ENCODE measurements around the gene NOS3. TPM values are rescaled to one million over a fixed set of nuclear protein-coding genes. Genes with fewer than 3 reads are reported as not detected.
A peak's percentile ranks its signal among the peaks of the same experiment; 100 is the strongest.

NOS3 gene
- total and polyA plus RNA-seq, 4 experiments from 2014 or later: 4.0 to 14.9 (median 5.6) TPM

GRCh38 chr7:150981644-150982043, 9.2 kb upstream of the NOS3 start:
- peaks cover 16% of the 10 kb centered on the region for H3K27me3 ChIP-seq (ENCODE audit: insufficient read depth, low read length)
- Mint-ChIP-seq H3K36me3 (peaks cover 0 to 4% of the 10 kb centered on the region in 2 donors), H3K27ac (peak overlapping the region in 2 of 7 donors; percentile 19), H3K9me3 (peaks cover 0 to 4% (median 0%) of the 10 kb centered on the region in 8 donors), H3K4me1 (peaks cover 14 to 32% (median 21%) of the 10 kb centered on the region in 4 donors), H3K27me3 (peaks cover 17 to 19% of the 10 kb centered on the region in 2 donors), H3K4me3 (no peak overlapping the region)
- peak in 1 of 5 donors; percentile 4 for DNase-seq
- H3K27ac ChIP-seq (ENCODE audit: low read depth, low read length): no peak overlapping the region
- POLR2A ChIA-PET (ENCODE audit: partially characterized antibody): no interaction called here
- H3K9me3 ChIP-seq (ENCODE audit: control insufficient read depth in 1 of 2, low read length in 2 of 2): no peaks in the 10 kb centered on the region
- CTCF ChIA-PET (ENCODE audit: partially characterized antibody): interaction anchor here (4.2 kb wide), 1 partner anchor 18 kb away, joined by 21 read pairs; no protein-coding TSS in a partner anchor
- intact Hi-C loops (cut with micrococcal nuclease): no loop called here
- H3K4me3 ChIP-seq (ENCODE audit: low read length in 2 of 2): no peak overlapping the region
- peaks cover 28% of the 10 kb centered on the region for H3K4me1 ChIP-seq (ENCODE audit: insufficient read depth, low read length)
- H3K36me3 ChIP-seq (ENCODE audit: insufficient read depth, low read length): no peaks in the 10 kb centered on the region

- H3K27ac Mint-ChIP-seq: no peak overlapping the region
- H3K4me1 Mint-ChIP-seq: peaks cover 10 to 25% (median 14%) of the 10 kb centered on the region in 4 donors
- peak in 1 of 5 donors; percentile 5 for DNase-seq
- ChIA-PET POLR2A (ENCODE audit: partially characterized antibody) (no interaction called here), CTCF (ENCODE audit: partially characterized antibody) (interaction anchor here (1.3 to 5.7 kb wide), 3 partner anchors 19 to 36 kb away, joined by 4 to 73 read pairs (median 21); no protein-coding TSS in a partner anchor)
- Histone ChIP-seq H3K27me3 (ENCODE audit: insufficient read depth, low read length) (peaks cover 9% of the 10 kb centered on the region), H3K9me3 (ENCODE audit: control insufficient read depth in 1 of 2, low read length in 2 of 2) (no peaks in the 10 kb centered on the region), H3K36me3 (ENCODE audit: insufficient read depth, low read length) (no peaks in the 10 kb centered on the region), H3K27ac (ENCODE audit: low read depth, low read length) (no peak overlapping the region), H3K4me3 (ENCODE audit: low read length in 2 of 2) (no peak overlapping the region), H3K4me1 (ENCODE audit: insufficient read depth, low read length) (peaks cover 24% of the 10 kb centered on the region)
- H3K9me3 Mint-ChIP-seq: peaks cover 0 to 4% (median 0%) of the 10 kb centered on the region in 8 donors
- intact Hi-C loops (cut with micrococcal nuclease): no loop called here
- no peak overlapping the region for H3K4me3 Mint-ChIP-seq
- H3K27me3 Mint-ChIP-seq: peaks cover 12 to 13% of the 10 kb centered on the region in 2 donors
- H3K36me3 Mint-ChIP-seq: peaks cover 0 to 4% of the 10 kb centered on the region in 2 donors
Observed at GRCh38 chr7:150982351-150982750, 8.5 kb upstream of the NOS3 start.

GRCh38 chr7:150983893-150984368, 6.9 kb upstream of the NOS3 start:
- peaks cover 7 to 11% of the 10 kb centered on the region in 2 donors for H3K27me3 Mint-ChIP-seq
- Histone ChIP-seq H3K4me3 (ENCODE audit: low read length in 2 of 2) (no peak overlapping the region), H3K27ac (ENCODE audit: low read depth, low read length) (no peak overlapping the region), H3K36me3 (ENCODE audit: insufficient read depth, low read length) (no peaks in the 10 kb centered on the region), H3K9me3 (ENCODE audit: control insufficient read depth in 1 of 2, low read length in 2 of 2) (no peaks in the 10 kb centered on the region), H3K27me3 (ENCODE audit: insufficient read depth, low read length) (peaks cover 7% of the 10 kb centered on the region), H3K4me1 (ENCODE audit: insufficient read depth, low read length) (peaks cover 31% of the 10 kb centered on the region)
- ChIA-PET CTCF (ENCODE audit: partially characterized antibody) (interaction anchor here (0.8 to 5.7 kb wide), 16 partner anchors 9 to 127 kb away, joined by 3 to 86 read pairs (median 8); partner anchors contain the start of gene ABCB8), POLR2A (ENCODE audit: partially characterized antibody) (interaction anchor here (0.8 to 3.3 kb wide), 10 partner anchors 9 to 73 kb away, joined by 3 to 31 read pairs (median 3); no protein-coding TSS in a partner anchor)
- peak; percentile 47 to 53 (median 50) for DNase-seq
- H3K4me1 Mint-ChIP-seq: peaks cover 15 to 32% (median 21%) of the 10 kb centered on the region in 4 donors
- H3K27ac Mint-ChIP-seq: peak overlapping the region in 3 of 7 donors; percentile 36 to 62 (median 49)
- peaks cover 0 to under 1% (median 0%) of the 10 kb centered on the region in 8 donors for H3K9me3 Mint-ChIP-seq
- H3K36me3 Mint-ChIP-seq: peaks cover 0 to under 1% of the 10 kb centered on the region in 2 donors
- no peak overlapping the region for H3K4me3 Mint-ChIP-seq
- intact Hi-C loops (cut with micrococcal nuclease): no loop called here

GRCh38 chr7:150986099-150986512, 4.7 kb upstream of the NOS3 start:
- H3K27me3 Mint-ChIP-seq: peaks cover 6 to 7% of the 10 kb centered on the region in 2 donors
- peak; percentile 42 to 52 (median 47) for DNase-seq
- ChIA-PET POLR2A (ENCODE audit: partially characterized antibody) (interaction anchor here (0.9 to 3.3 kb wide), 5 partner anchors 11 to 32 kb away, joined by 4 to 31 read pairs (median 7); no protein-coding TSS in a partner anchor), CTCF (ENCODE audit: partially characterized antibody) (interaction anchor here (0.8 to 5.7 kb wide), 27 partner anchors 8 to 198 kb away, joined by 3 to 86 read pairs (median 5); partner anchors contain the start of gene ABCB8)
- intact Hi-C loops (cut with micrococcal nuclease): loop anchor here (1.0 to 5.0 kb wide), 3 partner anchors 12 to 699 kb away; no protein-coding TSS in a partner anchor
- peaks cover 0 to 20% (median 16%) of the 10 kb centered on the region in 8 donors for H3K9me3 Mint-ChIP-seq
- no peak overlapping the region for H3K27ac ChIP-seq (ENCODE audit: low read depth, low read length)
- H3K4me1 Mint-ChIP-seq: peaks cover 17 to 39% (median 26%) of the 10 kb centered on the region in 4 donors
- peak overlapping the region in 2 of 7 donors; percentile 42 to 74 for H3K27ac Mint-ChIP-seq
- H3K4me1 ChIP-seq (ENCODE audit: insufficient read depth, low read length): peaks cover 35% of the 10 kb centered on the region
- H3K4me3 ChIP-seq (ENCODE audit: low read length in 2 of 2): no peak overlapping the region
- no peaks in the 10 kb centered on the region for H3K27me3 ChIP-seq (ENCODE audit: insufficient read depth, low read length)
- H3K4me3 Mint-ChIP-seq: peak overlapping the region in 4 of 8 donors; percentile 49 to 63 (median 56)
- peaks cover 3 to 13% of the 10 kb centered on the region in 2 donors for H3K9me3 ChIP-seq (ENCODE audit: control insufficient read depth in 1 of 2, low read length in 2 of 2)
- H3K36me3 Mint-ChIP-seq: peaks cover 0 to 6% of the 10 kb centered on the region in 2 donors
- H3K36me3 ChIP-seq (ENCODE audit: insufficient read depth, low read length): no peaks in the 10 kb centered on the region

GRCh38 chr7:150986556-150986955, 4.3 kb upstream of the NOS3 start:
- intact Hi-C loops (cut with micrococcal nuclease): loop anchor here (1.0 to 5.0 kb wide), 3 partner anchors 12 to 699 kb away; no protein-coding TSS in a partner anchor
- H3K27ac Mint-ChIP-seq: no peak overlapping the region

GRCh38 chr7:150988230-150989226, 2.3 kb upstream of the NOS3 start:
- H3K27ac ChIP-seq (ENCODE audit: low read depth, low read length): no peak overlapping the region
- Mint-ChIP-seq H3K4me3 (peak overlapping the region; percentile 55 to 85 (median 75)), H3K27me3 (no peaks in the 10 kb centered on the region), H3K27ac (peak overlapping the region; percentile 23 to 95 (median 83)), H3K36me3 (peaks cover 0 to 8% of the 10 kb centered on the region in 2 donors), H3K9me3 (peaks cover 0 to 26% (median 21%) of the 10 kb centered on the region in 8 donors), H3K4me1 (peaks cover 18 to 50% (median 31%) of the 10 kb centered on the region in 4 donors)
- peak; percentile 53 to 72 (median 70) for DNase-seq
- peaks cover 3 to 15% of the 10 kb centered on the region in 2 donors for H3K9me3 ChIP-seq (ENCODE audit: control insufficient read depth in 1 of 2, low read length in 2 of 2)
- H3K36me3 ChIP-seq (ENCODE audit: insufficient read depth, low read length): no peaks in the 10 kb centered on the region
- POLR2A ChIA-PET (ENCODE audit: partially characterized antibody): interaction anchor here (0.7 to 1.7 kb wide), 9 partner anchors 13 to 40 kb away, joined by 3 to 7 read pairs (median 4); partner anchors contain the start of gene ABCB8
- intact Hi-C loops (cut with micrococcal nuclease): loop anchor here (1.0 to 5.0 kb wide), 3 partner anchors 30 to 701 kb away; no protein-coding TSS in a partner anchor
- peak overlapping the region in 1 of 2 donors; percentile 47 for H3K4me3 ChIP-seq (ENCODE audit: low read length in 2 of 2)
- H3K4me1 ChIP-seq (ENCODE audit: insufficient read depth, low read length): peaks cover 35% of the 10 kb centered on the region
- CTCF ChIA-PET (ENCODE audit: partially characterized antibody): interaction anchor here (0.5 to 7.6 kb wide), 16 partner anchors 8 to 122 kb away, joined by 3 to 98 read pairs (median 5); partner anchors contain the start of gene ABCB8
- H3K27me3 ChIP-seq (ENCODE audit: insufficient read depth, low read length): no peaks in the 10 kb centered on the region

More at GRCh38 chr7:150986556-150986955, 4.3 kb upstream of the NOS3 start:
- Histone ChIP-seq H3K4me3 (ENCODE audit: low read length in 2 of 2) (no peak overlapping the region), H3K9me3 (ENCODE audit: control insufficient read depth in 1 of 2, low read length in 2 of 2) (peaks cover 3 to 15% of the 10 kb centered on the region in 2 donors), H3K27me3 (ENCODE audit: insufficient read depth, low read length) (no peaks in the 10 kb centered on the region), H3K36me3 (ENCODE audit: insufficient read depth, low read length) (no peaks in the 10 kb centered on the region), H3K4me1 (ENCODE audit: insufficient read depth, low read length) (peaks cover 35% of the 10 kb centered on the region), H3K27ac (ENCODE audit: low read depth, low read length) (no peak overlapping the region)
- Mint-ChIP-seq H3K36me3 (peaks cover 0 to 6% of the 10 kb centered on the region in 2 donors), H3K27me3 (peaks cover 2 to 4% of the 10 kb centered on the region in 2 donors), H3K4me1 (peaks cover 17 to 43% (median 26%) of the 10 kb centered on the region in 4 donors), H3K4me3 (peak overlapping the region in 1 of 8 donors; percentile 8), H3K9me3 (peaks cover 0 to 24% (median 20%) of the 10 kb centered on the region in 8 donors)
- POLR2A ChIA-PET (ENCODE audit: partially characterized antibody): interaction anchor here (0.7 to 3.3 kb wide), 5 partner anchors 22 to 155 kb away, joined by 4 to 12 read pairs (median 4); no protein-coding TSS in a partner anchor
- CTCF ChIA-PET (ENCODE audit: partially characterized antibody): interaction anchor here (1.0 to 5.7 kb wide), 15 partner anchors 8 to 89 kb away, joined by 3 to 86 read pairs (median 9); partner anchors contain the start of gene ABCB8
- no peak for DNase-seq

All from CD4-positive, alpha-beta memory T cell (primary cell).